Measurements from ENCODE around the gene CPT1B.
"Not testable (repeated sequence)": the region's sequence is repeated elsewhere in the genome, so short reads cannot be mapped to it uniquely, and the experiment has no call there.

Gene CPT1B

DNA sequence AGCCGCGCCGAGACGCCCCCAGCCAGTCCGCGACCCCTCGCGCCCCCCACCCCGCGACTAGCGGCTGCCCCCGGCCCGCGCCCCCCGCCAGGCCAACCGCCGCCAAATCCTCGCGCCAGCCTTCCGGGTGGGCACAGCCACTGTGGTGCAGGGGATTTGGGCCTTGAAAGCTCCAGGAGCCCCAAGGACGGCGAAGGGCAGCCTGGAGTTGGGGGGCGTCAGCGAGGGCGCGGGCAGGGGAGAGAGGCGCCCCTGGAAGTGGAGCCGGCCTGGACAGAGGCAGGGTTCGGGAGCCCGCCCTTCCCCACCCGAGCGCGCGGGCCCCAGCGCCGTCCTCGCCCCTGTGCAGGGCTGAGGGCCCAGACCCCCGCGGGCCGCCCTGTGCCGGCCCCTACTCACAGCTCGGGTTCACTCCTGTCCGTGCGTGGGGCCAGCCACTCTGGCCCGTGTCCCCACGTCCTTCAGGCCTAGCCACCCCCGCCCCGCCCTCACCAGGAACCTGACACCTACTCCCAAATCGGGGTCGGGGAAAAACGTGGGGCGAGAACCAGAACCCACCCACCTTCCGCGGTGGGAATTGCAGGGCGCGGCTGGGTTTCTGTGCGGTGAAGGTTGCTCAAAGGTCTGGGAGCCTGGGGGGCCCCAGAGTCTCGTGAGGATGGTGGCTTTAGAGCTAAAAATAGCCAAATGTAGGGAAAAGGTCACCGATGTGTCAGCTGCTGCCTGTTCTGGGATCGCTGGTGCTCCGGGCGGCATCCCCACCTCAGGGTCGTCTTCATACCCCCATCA lies at the start of gene CPT1B:
CPT1B (minus strand) TSS at position 441 of the 789 bp plus-strand sequence. CDS start 512 bp downstream, outside the sequence.
- no peak for DNase-seq

- DNase-seq = peak; percentile 55
These were observed 48.8 kb upstream of the CPT1B start for GRCh38 chr22:50626850-50627641.

- peak; percentile 47 for DNase-seq
These were observed 48.2 kb upstream of the CPT1B start for GRCh38 chr22:50626314-50626849.

- peak; percentile 57 for DNase-seq
These were observed 47.5 kb upstream of the CPT1B start for GRCh38 chr22:50625568-50626313.

DNA sequence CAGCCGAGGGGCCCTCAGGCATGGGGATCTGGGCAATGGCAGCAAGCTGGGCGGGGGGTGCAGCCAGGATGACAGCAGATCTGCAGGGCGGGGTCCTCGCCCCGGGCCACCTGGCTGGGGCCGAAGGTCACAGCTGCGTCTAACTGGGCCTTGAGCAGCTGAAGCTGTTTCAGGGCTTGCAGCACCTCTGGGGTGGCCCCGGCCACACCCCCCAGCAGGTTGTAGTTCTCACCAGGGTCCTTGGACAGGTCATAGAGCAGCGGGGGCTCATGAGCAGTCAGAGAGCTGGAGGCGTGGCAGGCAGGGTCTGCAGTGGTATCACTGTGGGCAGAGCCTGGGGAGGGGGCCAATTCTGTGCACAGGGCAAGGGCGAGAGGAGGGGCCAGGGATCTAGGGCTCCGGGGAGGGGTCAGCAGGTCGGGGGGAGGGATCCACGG lies 46.9 kb upstream of the CPT1B start:
- peak; percentile 49 for DNase-seq

DNA sequence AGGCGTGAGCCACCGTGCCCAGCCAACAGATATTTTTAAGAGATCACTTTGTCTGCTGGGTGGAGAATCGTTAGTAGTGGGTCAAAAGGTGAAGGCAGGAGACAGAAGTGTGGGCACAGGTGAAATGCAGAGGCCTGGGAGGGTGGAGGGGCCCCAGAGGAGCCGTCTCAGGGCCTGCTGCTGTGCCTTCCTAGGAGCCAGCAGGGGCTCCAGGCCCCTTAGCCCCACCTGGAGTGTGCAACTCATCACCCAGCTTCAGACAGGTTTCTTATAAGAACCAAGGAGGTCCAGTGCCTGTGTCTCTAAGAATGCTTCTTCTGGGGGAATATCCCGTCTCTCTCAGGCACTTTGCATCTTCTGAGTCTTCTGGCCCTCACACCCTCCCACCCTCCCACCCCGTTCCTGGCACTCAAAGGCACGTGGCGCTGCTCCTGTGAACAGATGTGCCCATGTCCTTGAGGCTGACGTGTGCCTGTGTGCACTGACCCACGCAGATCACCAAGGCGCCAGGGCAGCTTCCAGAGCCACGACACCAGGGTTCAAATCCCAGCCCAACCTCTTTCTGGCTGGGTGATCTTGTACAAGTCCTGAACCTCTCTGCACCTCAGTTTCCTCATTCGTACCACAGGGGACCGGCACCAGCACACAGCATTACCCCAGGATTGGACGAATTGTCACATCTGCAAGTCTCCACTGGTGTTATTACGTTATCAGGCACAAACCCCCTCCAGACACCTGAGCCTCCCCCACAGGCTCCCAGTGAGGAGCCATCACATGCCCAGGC lies 46.3 kb upstream of the CPT1B start:
- peak; percentile 41 for DNase-seq

DNA sequence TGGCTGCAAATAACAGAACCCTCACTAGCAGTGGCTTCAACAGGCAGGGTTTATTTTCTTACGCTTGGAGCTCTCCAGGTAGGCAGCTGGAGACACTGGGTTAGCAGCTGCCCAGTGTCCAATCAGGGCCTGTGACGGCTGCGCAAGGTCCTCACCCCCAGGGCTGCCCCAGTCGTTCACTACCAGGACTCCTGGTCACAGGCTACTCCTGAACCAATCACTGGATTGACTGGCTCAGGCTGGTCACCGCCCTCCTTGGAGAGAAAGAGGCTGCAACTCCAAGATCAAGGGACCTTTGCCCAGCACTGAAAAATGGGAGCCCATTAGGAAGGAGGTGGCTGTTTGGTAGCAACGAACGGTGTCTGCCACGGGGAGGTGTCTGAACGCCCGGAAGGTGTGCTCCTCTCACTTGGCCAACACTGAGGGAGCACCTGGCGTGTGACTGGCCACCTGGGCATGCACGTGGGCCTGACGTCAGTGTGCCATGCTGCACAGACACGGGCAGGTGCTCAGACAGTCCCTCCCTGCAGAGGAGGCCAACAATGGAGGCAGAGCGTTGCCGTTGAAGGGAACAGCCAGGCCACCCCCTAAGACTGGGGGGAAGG lies 44.6 kb upstream of the CPT1B start:
- DNase-seq = peak; percentile 46

DNA sequence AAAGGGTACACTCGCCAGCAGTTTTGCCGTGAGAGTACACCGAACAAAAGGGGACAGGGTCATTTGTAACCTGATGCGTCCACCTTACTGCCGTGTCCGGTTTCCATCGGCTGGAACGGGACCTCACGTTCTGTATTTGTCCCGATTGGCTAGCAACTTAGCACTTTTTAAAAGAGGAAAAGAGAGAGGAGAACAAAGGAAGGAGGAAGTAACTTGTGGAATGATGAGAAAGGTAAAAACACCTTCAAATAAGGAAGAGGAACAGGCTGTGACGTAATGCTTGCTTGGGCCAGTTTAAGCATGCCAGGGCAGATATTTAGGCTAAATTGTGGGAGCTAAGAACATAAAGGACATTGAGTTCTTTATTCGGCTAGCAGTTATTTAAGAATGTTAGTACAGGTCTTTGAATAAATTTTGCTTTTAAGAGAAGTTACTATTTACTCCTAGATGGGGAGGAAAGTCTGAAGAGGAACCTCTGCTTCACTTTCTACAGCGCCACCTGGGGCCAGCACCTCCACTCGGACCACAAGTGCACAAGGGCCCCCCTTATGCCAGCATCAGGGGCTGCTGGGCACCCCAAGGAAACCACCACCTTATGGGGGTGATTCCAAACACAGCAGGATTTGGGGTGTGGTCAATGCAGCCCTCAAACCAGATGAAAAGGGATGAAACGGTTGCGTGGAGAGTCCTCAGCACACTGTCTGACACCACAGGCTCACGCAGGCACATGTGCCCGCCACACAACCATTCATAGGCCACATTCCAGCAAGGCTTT lies 43.9 kb upstream of the CPT1B start:
- DNase-seq = peak; percentile 54

DNA sequence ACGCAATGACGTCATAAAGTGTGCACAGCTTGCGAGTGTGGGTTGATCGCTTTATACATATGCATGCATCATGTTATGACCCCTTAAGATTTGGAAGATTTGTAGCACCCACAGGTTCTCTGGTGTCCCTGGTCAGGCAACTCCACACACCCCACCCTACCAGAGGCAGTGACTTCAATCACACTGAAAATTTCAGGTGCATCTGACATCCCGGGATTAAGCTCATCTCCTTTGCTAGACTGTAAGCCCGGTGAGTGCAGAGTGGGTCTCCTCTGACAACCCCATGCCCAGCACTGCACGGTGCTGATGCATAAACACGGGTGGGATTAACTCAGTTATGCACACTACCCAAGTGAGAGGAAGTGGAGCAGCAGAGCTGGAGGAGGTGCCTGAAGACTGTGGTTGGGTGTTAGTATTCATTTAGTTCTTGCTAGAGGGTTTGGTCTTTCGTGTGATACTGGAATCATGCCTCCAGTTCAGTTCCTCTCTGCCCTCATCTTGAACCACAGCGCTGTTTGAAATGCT lies 43.2 kb upstream of the CPT1B start:
- peak; percentile 49 for DNase-seq

DNA sequence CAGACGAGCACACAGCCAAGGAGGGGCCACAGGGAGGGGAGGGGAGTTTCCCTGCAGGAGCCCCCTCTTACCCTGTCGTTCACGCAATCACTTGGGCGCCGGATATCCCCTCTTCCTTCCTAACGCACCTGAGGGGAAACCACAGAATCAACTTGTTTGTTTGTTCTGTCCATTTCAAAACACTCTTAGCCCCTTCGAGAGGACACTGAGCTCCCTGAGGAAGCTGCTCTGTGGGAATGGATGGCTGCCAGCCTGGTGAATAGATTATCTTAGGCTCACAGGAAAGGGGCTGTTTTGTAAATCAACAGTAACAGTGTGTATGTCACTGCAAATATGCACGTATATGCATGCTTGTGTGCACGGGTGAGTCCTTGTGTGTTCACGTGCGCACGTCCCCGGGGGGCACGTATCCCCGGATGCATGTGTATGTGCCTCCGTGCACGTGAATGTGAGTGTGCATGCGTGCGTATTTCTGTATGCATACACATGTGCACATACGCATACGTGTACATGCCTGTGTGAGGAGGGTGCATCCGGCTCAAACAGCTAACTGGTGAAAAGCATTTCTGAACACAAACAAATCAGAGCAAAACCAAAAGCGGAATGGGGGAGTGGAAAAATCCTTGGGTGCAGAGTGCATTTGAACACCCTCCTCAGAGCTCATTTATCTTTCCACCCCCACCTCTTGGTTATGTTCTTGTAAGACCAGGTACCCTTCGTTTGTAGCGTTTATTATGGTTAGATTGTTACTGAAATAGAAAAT lies 42.5 kb upstream of the CPT1B start:
- no peak for DNase-seq

DNA sequence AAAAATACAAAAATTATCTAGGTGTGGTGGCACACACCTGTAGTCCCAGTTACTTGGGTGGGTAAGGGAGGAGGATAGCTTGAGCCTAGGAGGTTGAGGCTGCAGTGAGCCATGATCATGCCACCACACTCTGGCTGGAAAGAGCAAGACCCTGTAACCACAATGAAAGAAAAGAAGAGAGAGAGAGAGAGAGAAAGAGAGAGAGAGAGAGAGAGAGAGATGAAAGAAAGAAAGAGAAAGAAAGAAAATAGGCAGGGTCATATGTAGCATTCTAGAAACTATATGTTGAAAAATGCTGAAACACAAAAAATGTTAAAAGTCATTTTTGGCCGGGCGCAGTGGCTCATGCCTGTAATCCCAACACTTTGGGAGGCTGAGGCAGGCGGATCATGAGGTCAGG lies 36.1 kb upstream of the CPT1B start:
- DNase-seq = not testable (repeated sequence)

DNA sequence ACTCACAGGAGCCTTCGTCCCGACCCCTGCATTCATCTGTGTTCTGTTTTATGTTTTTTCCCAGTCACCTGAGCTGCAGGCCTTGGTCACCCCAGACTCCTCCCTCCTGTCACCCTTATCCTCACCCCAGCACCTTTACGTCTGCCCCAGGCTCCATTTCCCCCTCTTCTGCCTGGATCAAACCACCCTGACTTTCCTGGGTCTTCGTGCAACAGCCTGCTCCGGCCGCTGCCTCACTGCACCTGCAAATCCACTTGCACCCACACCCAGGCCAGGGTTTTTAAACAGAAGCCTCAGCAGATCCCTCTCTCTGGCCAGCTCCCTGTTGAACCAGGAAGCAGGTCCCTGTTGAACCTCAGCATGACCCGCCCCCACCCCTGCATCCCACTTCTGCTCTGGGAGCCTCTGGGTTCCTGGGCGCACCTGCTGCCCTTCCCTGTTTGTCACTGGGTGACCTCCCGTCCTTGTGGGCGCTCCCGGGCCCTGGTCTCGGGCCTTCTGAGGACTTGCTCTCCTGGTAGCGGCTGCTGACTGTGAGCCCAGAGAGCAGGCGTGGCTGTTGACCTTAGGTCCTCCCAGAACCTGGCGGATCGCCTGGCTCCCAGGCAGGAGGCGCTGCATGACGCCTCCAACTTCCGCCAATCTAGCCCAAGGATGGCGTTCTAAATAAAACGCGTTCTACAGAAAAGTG lies 35.2 kb upstream of the CPT1B start:
- DNase-seq = no peak

- DNase-seq = peak; percentile 76
These were observed 34.4 kb upstream of the CPT1B start for GRCh38 chr22:50612528-50613221.

DNA sequence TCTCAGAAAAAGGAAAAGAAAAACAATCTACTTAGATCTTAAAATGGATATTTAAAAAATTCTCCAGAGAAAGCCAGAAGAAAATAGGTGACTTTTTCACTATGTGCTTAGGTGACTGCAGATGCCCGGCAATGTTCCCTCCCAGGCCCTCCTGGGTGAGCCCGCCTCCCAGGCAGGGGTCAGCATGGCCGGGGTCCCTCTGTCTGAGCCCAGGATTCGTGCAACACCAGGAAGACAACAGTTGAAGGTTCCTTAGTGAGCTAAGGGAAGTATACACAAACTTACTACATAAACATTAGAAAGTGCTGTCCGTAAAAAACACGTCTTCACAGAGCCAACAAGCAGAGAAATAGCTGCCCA lies 33.9 kb upstream of the CPT1B start:
- no peak for DNase-seq

DNA sequence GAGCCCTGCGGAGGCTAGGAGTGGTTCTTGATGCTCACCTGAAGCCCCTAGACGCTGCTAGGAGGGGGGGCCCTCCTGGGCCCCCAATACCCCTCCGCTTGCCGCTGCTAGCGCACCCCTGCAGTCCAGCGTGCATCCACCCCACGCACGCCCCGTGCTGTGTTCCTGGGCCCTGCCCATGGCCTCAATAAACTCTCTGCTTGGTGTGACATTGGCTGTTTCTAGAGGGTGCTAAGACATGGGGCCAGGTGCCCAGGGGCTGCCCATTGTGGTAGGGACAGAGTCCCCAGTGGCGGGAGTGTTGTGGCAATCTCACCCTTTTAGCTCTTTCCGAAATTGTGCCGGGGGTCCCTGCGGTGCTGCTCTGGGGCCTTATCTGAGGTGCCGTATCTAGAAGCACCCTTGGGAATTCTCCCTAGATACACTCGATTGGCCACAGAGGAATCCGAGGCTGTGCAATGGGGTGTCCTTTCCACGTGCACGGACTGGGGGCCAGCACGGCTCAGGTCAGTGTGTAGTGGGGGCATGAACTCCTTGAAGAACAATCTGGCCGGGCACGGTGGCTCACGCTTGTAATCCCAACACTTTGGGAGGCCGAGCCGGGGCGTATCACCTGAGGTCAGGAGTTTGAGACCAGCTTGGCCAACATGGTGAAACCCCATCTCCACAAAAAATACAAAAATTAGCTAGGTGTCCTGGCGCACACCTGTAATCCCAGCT lies 33.3 kb upstream of the CPT1B start:
- no peak for DNase-seq

- no peak for DNase-seq
These were observed 32.4 kb upstream of the CPT1B start for GRCh38 chr22:50610581-50610980.

- DNase-seq = no peak
These were observed 31.8 kb upstream of the CPT1B start for GRCh38 chr22:50610041-50610451.

DNA sequence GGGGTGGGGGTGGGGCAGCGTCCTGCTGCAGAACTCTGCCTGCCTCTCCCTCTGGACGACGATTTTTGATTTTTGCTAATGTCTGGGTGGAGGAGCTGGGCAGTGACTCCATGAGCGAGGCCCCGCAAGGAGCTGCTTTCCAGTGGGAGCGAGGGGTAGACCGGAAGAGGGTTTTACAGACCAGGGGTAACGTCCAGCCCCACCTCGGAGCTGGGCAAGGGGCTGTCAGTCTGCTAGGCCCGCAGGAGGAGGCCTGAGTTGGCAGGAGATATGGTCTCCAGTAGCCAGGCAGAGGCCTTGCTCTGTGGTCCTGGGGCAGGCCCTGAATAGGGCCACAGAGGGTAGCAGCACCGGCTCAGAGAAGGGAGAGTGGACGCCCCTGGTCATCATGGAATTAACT lies 31.4 kb upstream of the CPT1B start:
- no peak for DNase-seq
